Cardiac fibroblast (primary cell): ENCODE results near the gene PTBP3.

Source experiments
- DNase-seq, 2 donors: peaks; one replicate each; pipeline versions ENCODE4 v3.0.0 to v3.0.0-alpha.2; 2010; ENCODE audit warnings: low read depth in 2 of 2
- H3K4me3 ChIP-seq, 2 donors: replicated peaks in 1 of 2; 1 replicate in 1 of 2; 2 replicates in 1 of 2; pipeline ENCODE4 v1.5.1; 2011; ENCODE audit warnings: low read depth in 2 of 2, low read length in 2 of 2, mild to moderate bottlenecking in 2 of 2, moderate library complexity in 1 of 2
- CTCF ChIP-seq: IDR thresholded peaks from one replicate; pipeline ENCODE4 v1.5.1; 2011; ENCODE audit warnings: low read depth, mild to moderate bottlenecking, low read length, inconsistent platforms

Gene PTBP3

GRCh38 chr9:112175796-112176315 is 157.6 kb downstream of the PTBP3 start:
- TF ChIP-seq CTCF: no peak
- H3K4me3 ChIP-seq: peak overlapping the region in 1 of 2 donors; percentile 52
- no peak for DNase-seq

- H3K4me3 ChIP-seq: peak within 1 kb of the TSS; percentile 48 to 52
- no peak for DNase-seq
- no peak for TF ChIP-seq CTCF
Measured at GRCh38 chr9:112174965-112175795, 158.2 kb downstream of the PTBP3 start, which contains the start of gene SUSD1. Gene SUSD1 (minus strand): TSS chr9:112175297. CDS start chr9:112175235, 62 bp downstream.

GRCh38 chr9:112174222-112174964 is 159.0 kb downstream of the PTBP3 start:
- no peak for TF ChIP-seq CTCF
- DNase-seq: peak; percentile 22 to 47
- peak overlapping the region; percentile 42 to 52 for H3K4me3 ChIP-seq

- no peak for DNase-seq
- TF ChIP-seq CTCF: no peak
- H3K4me3 ChIP-seq: no peak overlapping the region
Measured at GRCh38 chr9:112173489-112174221, 159.8 kb downstream of the PTBP3 start.

- TF ChIP-seq CTCF: no peak
- no peak overlapping the region for H3K4me3 ChIP-seq
- DNase-seq: no peak
Measured at GRCh38 chr9:112170968-112171367, 162.5 kb downstream of the PTBP3 start.

- H3K4me3 ChIP-seq: no peak overlapping the region
- DNase-seq: no peak
- TF ChIP-seq CTCF: no peak
Measured at GRCh38 chr9:112170235-112170634, 163.2 kb downstream of the PTBP3 start.
